ENCODE measurements around the gene NAP1L5. TPM values are rescaled to one million over a fixed set of nuclear protein-coding genes. Genes with fewer than 3 reads are reported as not detected.

Gene NAP1L5
- total RNA-seq, 2 experiments from 2014 or later: 17.3 to 17.9 TPM

GRCh38 chr4:88674979-88675378 lies 22.6 kb downstream of the NAP1L5 start:
- DNase-seq: no peak
- intact Hi-C loops (cut with DNase I, micrococcal nuclease): loop anchor here in 1 of 2 experiments (5.0 kb wide), 1 partner anchor 347 kb away; no protein-coding TSS in a partner anchor
- CTCF ChIA-PET: no interaction called here
- H3K27me3 ChIP-seq (ENCODE audit: control insufficient read depth in 1 of 2, insufficient read depth in 2 of 2, low read length in 2 of 2): no peaks in the 10 kb centered on the region
- H3K4me3 ChIP-seq (ENCODE audit: low read length): no peak overlapping the region
- H3K9me3 ChIP-seq (ENCODE audit: control insufficient read depth in 1 of 2, insufficient read depth in 1 of 2, low read length in 2 of 2): no peaks in the 10 kb centered on the region
- H3K27me3 Mint-ChIP-seq: no peaks in the 10 kb centered on the region
- H3K36me3 ChIP-seq (ENCODE audit: insufficient read depth, low read length): peaks cover 65% of the 10 kb centered on the region
- H3K36me3 Mint-ChIP-seq (ENCODE audit: low read depth): peaks cover 84% of the 10 kb centered on the region
- H3K9me3 Mint-ChIP-seq: no peaks in the 10 kb centered on the region
- no peak overlapping the region for H3K4me3 Mint-ChIP-seq
- TF ChIP-seq, protein P1, sequence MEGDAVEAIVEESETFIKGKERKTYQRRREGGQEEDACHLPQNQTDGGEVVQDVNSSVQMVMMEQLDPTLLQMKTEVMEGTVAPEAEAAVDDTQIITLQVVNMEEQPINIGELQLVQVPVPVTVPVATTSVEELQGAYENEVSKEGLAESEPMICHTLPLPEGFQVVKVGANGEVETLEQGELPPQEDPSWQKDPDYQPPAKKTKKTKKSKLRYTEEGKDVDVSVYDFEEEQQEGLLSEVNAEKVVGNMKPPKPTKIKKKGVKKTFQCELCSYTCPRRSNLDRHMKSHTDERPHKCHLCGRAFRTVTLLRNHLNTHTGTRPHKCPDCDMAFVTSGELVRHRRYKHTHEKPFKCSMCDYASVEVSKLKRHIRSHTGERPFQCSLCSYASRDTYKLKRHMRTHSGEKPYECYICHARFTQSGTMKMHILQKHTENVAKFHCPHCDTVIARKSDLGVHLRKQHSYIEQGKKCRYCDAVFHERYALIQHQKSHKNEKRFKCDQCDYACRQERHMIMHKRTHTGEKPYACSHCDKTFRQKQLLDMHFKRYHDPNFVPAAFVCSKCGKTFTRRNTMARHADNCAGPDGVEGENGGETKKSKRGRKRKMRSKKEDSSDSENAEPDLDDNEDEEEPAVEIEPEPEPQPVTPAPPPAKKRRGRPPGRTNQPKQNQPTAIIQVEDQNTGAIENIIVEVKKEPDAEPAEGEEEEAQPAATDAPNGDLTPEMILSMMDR (IDR thresholded peaks at IDR 0.05): no peak
- POLR2A ChIA-PET: no interaction called here
- peaks cover 3% of the 10 kb centered on the region for H3K4me1 Mint-ChIP-seq (ENCODE audit: low read depth)
- no peak overlapping the region for H3K27ac ChIP-seq (ENCODE audit: low read depth in 1 of 2, low read length in 2 of 2)
- no peaks in the 10 kb centered on the region for H3K4me1 ChIP-seq (ENCODE audit: insufficient read depth, low read length)
- no peak for ATAC-seq (ENCODE audit: poor library complexity)
- no peak overlapping the region for H3K27ac Mint-ChIP-seq

DNA sequence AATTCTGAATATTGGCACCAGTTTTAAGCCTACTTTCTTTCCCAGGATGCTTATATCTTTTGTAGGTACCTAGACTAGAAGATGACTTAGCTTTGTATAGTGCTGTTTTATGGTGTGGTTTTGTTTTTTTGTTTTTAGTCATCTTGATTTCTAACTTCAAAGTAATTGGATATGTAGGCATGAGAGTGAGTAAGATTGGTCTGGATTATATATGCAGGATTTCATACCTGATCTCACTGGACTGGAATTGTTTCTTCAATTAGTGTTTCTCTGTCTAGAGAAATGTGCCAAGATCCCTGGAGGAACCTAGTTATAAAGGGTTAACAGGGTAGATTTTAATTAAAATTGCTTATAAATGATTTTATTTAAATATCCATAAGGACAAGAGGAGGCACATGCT lies 23.1 kb downstream of the NAP1L5 start:
- ChIA-PET POLR2A (no interaction called here), CTCF (no interaction called here)
- no peak overlapping the region for H3K4me3 Mint-ChIP-seq
- Histone ChIP-seq H3K36me3 (ENCODE audit: insufficient read depth, low read length) (peaks cover 65% of the 10 kb centered on the region), H3K4me1 (ENCODE audit: insufficient read depth, low read length) (no peaks in the 10 kb centered on the region), H3K9me3 (ENCODE audit: control insufficient read depth in 1 of 2, insufficient read depth in 1 of 2, low read length in 2 of 2) (no peaks in the 10 kb centered on the region), H3K27ac (ENCODE audit: low read depth in 1 of 2, low read length in 2 of 2) (no peak overlapping the region), H3K27me3 (ENCODE audit: control insufficient read depth in 1 of 2, insufficient read depth in 2 of 2, low read length in 2 of 2) (no peaks in the 10 kb centered on the region), H3K4me3 (ENCODE audit: low read length) (no peak overlapping the region)
- DNase-seq: no peak
- intact Hi-C loops (cut with DNase I, micrococcal nuclease): loop anchor here in 1 of 2 experiments (5.0 kb wide), 1 partner anchor 348 kb away; no protein-coding TSS in a partner anchor
- TF ChIP-seq, protein P1 (IDR thresholded peaks at IDR 0.05): no peak
- no peak for ATAC-seq (ENCODE audit: poor library complexity)
- no peak overlapping the region for H3K27ac Mint-ChIP-seq
- no peaks in the 10 kb centered on the region for H3K9me3 Mint-ChIP-seq
- H3K4me1 Mint-ChIP-seq (ENCODE audit: low read depth): peaks cover 3% of the 10 kb centered on the region
- peaks cover 84% of the 10 kb centered on the region for H3K36me3 Mint-ChIP-seq (ENCODE audit: low read depth)
- H3K27me3 Mint-ChIP-seq: no peaks in the 10 kb centered on the region

GRCh38 chr4:88673886-88674285 lies 23.7 kb downstream of the NAP1L5 start:
- no peak overlapping the region for H3K4me3 Mint-ChIP-seq
- ATAC-seq (ENCODE audit: poor library complexity) (no peak), DNase-seq (no peak)
- intact Hi-C loops (cut with DNase I, micrococcal nuclease): loop anchor here (1.0 to 5.0 kb wide), 2 partner anchors 348 to 350 kb away; no protein-coding TSS in a partner anchor
- H3K27me3 Mint-ChIP-seq: no peaks in the 10 kb centered on the region
- Histone ChIP-seq H3K27ac (ENCODE audit: low read depth in 1 of 2, low read length in 2 of 2) (no peak overlapping the region), H3K27me3 (ENCODE audit: control insufficient read depth in 1 of 2, insufficient read depth in 2 of 2, low read length in 2 of 2) (no peaks in the 10 kb centered on the region), H3K9me3 (ENCODE audit: control insufficient read depth in 1 of 2, insufficient read depth in 1 of 2, low read length in 2 of 2) (no peaks in the 10 kb centered on the region), H3K36me3 (ENCODE audit: insufficient read depth, low read length) (peaks cover 66% of the 10 kb centered on the region), H3K4me1 (ENCODE audit: insufficient read depth, low read length) (no peaks in the 10 kb centered on the region), H3K4me3 (ENCODE audit: low read length) (no peak overlapping the region)
- ChIA-PET CTCF (interaction anchor here (1.5 kb wide), 1 partner anchor 28 kb away, joined by 3 read pairs; no protein-coding TSS in a partner anchor), POLR2A (interaction anchor here (0.6 kb wide), 1 partner anchor 161 kb away, joined by 4 read pairs; no protein-coding TSS in a partner anchor)
- peaks cover 84% of the 10 kb centered on the region for H3K36me3 Mint-ChIP-seq (ENCODE audit: low read depth)
- TF ChIP-seq, protein P1 (IDR thresholded peaks at IDR 0.05): no peak
- H3K4me1 Mint-ChIP-seq (ENCODE audit: low read depth): peaks cover 3% of the 10 kb centered on the region
- no peak overlapping the region for H3K27ac Mint-ChIP-seq
- no peaks in the 10 kb centered on the region for H3K9me3 Mint-ChIP-seq
